Kidney capillary endothelial cell (primary cell): ENCODE data around the gene C1orf122.

Source experiments
- DNase-seq: peaks from one replicate; pipeline ENCODE4 v3.0.0-alpha.2; 2018; ENCODE audit warnings: low spot score

C1orf122 gene

DNA sequence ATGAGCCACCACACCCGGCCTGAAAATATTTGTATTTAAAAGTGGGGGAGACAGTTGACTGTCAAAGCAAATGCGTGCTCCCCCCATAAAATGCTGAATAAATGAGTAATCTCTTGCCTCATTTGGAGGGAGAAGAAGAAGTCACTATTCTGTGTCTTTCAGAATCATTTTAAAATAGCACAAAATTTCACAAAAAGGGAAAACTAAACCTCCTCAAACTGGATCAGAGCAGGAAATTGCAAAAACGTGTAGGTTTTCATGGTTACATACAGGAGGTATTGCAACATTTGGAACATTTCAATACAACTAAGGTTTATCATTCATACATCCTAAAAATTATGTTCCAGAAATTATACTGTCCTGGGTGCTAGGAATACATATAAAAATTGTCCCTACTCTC is 38.2 kb downstream of the C1orf122 start:
- no peak for DNase-seq

DNA sequence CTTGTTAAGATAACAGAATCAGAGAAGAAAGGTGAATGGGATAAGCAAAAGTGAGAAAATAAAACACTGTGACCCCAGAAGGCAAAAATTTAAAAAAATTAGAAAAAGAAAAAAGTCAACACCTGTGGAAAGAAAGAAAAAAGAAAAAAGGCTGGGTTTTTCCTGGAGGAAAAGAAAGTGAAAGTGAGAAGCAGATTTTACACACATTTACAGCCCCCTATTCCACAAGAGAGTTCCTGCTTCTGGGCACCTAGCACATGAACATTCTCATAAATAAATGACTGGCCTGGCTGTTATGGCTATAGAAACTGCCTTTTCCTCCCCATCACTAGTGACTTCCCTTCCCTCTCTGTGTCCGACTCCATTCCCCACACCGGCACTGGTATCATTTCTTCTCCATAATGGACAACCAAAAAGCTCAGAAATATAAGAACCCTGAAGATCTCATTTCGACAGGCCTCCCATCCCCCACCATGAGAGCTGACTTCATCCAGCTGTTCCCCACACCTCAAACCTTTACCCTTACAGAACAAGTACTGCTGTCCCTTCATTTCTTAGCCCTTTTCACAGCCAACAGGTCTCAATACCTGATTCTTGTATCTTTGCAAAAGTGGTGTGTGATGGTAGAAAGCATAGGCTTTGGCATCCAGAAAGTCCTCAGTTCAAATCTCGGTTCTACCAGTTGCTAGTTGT is 39.2 kb downstream of the C1orf122 start:
- no peak for DNase-seq

DNA sequence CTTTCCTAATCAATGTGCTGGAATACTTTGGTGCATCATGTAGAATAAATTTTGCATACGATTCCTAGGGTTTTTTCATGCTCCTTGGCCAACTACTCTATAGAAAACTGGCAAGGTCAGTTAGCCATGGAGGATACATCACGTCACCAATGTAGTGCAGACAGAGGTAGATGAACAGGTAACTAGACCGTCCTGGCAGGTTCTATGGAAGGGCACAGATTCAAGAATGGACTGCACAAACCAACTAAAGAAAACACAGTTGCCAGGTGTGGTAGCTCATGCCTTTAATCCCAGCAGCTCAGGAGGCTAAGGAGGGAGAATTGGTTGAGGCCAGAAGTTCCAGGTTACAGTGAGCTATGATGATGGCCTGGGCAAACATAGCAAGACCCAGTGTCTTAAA is 41.9 kb downstream of the C1orf122 start:
- DNase-seq: no peak

DNA sequence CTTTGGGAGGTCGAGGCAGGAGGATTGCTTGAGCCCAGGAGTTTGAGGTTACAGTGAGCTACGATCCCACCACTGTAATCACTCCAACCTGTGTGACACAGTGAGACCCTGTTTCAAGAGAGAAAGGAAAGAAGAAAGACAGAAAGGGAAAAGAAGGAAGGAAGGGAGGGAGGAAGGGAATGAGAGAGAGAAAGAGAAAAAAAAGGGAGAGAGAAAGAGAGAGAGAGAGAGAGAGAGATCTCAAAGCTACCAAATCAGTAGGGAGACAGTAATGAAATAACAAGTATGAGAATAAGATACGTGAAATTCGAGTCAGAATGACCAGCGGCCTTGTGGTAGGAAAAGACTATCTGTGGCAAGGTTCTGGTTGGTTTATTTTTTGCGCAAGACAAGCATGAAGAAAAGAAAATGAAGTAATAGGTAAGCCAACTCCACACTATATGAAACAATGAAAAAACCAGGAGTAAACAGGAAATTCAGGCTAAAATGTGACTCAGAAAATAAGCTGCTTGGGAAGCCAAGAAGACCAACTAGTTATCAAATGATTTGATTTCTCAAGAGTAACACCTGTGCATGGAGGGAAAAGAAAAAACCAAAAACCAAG is 42.9 kb downstream of the C1orf122 start:
- no peak for DNase-seq

DNA sequence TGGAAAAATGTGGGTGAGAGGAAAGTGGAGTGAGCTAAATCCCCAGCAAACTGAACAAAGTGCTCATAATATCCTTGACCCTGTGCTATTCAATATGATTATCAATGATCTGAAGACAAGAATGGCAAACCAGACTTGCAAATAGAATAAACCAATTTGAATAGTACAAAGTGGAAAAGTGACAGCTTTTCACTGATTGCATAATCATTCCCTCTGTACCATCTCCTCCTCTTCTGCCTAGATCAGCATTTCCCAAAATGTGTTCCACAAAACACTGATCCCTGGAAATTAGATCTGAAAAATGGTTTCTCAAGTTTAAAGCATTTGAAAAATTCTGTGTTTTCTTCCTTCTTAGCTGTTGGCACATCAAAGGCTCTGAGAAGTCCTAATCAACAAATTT is 43.7 kb downstream of the C1orf122 start:
- DNase-seq: no peak

DNA sequence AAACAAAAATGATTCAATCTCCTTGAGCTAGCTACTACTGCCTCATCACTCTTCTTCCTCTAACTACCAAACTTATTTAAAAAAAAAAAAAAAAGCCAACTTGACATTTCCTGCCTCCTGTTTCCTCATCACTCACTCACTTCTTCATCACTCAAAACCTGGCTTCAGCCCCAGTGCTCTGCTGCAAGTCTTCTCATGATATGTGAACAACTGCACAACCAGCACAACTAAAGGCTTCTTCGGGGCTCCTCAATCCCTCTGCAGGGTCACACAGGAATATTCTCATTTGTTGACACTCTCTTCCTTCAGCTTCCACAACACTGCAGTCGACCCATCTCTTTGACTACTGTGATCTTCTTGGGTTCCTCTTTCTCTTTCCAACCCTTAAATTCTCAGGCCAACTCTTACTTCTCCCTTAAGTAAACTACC is 44.2 kb downstream of the C1orf122 start:
- DNase-seq: no peak

DNA sequence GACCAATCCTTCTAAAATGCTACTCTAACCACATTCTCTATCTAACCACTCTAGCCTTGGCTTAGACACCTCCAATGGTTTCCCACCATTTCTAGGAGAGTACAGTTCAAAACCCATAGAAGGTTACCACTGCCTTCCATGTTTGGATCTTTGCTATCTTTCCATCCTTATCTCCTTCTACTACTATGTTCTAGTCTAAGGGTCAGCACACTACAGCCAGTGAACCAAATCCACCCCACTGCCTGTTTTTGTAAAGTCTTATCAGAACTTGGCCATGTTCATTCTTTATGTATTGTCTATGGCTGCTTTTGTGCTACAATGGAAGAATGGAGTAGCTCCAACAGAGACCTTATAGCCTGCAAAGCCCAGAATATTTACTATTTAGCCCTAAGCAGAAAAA is 45.6 kb downstream of the C1orf122 start:
- no peak for DNase-seq

DNA sequence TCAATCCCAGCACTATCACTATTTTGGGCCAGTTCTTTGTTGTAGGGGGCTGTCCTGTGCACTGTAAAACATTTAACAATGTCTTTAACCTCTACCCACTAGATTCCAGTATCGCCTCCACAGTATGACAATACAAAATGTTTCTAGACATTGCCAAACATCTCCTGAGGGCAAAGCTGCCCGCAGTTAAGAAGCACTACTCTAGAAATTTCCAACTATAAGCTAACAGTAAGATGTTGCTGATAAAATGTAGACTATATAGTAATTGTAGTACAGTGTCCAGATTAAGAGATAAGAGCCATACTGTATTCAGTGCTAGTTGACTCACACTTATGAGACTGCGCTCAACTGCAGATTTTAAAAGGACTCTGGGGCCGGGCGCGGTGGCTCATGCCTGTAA is 46.8 kb downstream of the C1orf122 start:
- no peak for DNase-seq
